HL-60 (cell line): ENCODE results near the gene HEYL.

Experiments
- CTCF ChIP-seq: IDR thresholded peaks from one replicate; pipeline ENCODE4 v1.5.1; 2011; ENCODE audit warnings: low read length, control low read depth, inconsistent platforms; ENCODE audit not compliant: insufficient read depth
- POLR2AphosphoS5 ChIP-seq: IDR thresholded peaks from 2 replicates; pipeline ENCODE4 v1.6.1; 2012; ENCODE audit warnings: low read depth
- REST ChIP-seq: IDR thresholded peaks from 2 replicates; pipeline ENCODE4 v1.6.1; 2012; ENCODE audit warnings: low read depth; ENCODE audit not compliant: insufficient replicate concordance

- TF ChIP-seq POLR2AphosphoS5 (no peak), CTCF (no peak), REST (no peak)
Measured at GRCh38 chr1:39662861-39663260, 23.4 kb upstream of the HEYL start.
